Measurements from ENCODE around the gene TNS1.
A peak's percentile ranks its signal among the peaks of the same experiment; 100 is the strongest.

Gene TNS1

GRCh38 chr2:218015586-218016521 lies 13.1 kb upstream of the TNS1 start:
- DNase-seq (ENCODE audit: low read depth in 2 of 2) = no peak

- DNase-seq (ENCODE audit: low read depth in 2 of 2) = no peak
Measured at GRCh38 chr2:218014706-218015585, 12.2 kb upstream of the TNS1 start.

GRCh38 chr2:218013289-218013688 lies 10.5 kb upstream of the TNS1 start:
- no peak for DNase-seq (ENCODE audit: low read depth in 2 of 2)

DNA sequence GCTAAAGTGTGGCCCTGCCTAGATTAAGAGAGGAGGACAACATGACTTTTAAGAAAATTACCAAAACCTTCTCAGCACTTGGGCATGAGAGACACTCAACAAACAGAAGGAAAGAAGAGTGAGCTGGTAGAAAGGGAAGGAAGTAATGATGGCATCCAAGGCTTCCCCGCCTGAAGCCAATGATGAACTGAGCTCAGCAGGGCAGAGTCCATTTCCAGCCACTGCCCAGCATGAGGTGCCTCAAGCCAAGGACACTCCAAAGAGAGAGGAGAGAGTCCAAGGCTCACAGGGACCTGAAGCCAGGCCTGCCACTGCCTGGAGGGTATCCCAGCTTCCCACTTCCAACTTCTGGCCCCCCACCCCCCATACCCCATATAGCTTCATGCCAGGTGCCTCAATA lies 9.5 kb upstream of the TNS1 start:
- DNase-seq (ENCODE audit: low read depth in 2 of 2) = no peak

DNA sequence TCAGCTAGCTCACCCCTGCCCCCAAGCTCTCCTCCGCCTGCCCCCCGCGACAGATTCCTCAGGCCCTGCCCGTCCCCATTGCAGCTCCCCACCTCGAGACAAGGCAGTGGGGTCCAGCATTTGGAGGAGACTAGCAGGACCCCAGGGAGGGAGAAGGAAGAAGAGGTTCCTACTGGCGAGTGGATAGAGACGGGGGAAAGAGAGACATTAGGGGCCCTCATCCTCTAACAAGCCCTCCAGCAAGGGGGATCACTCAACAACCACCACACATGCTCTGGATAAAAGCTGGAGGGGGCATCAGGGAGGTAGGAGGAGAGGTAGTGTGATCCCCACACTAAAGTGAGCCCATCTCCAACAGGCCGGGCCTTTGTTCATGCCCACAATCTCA lies 8.9 kb upstream of the TNS1 start:
- DNase-seq (ENCODE audit: low read depth in 2 of 2) = no peak

DNA sequence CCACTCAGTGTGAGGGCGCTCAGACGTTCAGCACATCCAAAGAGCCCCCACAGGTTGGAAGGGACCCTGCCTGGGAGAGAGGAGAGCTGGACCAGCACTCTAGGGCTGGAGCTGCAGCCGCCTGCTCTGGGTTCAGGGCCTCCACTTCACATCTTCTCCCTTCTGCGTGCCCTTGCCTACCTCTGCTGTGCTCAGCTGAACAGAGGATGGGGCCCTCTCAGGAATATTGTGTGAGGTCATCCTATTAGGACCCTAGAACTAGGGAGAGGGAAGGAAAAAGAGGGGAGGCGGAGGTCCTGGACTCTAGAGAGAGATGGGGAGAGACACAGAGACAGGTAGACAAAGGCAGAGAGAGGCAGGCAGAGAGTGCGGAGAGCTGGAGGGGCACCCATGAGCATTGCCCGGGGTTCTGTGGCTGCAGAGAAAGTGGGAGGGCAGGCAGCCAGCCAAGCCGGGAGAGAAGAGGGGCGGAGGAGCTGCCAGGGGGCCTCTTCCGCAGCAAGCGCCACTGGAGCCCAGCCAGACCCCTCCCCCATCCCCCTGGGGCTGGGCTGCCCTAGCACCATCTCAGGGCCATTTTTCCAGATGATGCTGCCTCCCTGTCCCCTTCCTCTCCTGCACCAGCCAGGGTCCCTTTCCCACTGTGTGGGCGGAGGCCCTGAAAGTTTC lies 8.3 kb upstream of the TNS1 start:
- no peak for DNase-seq (ENCODE audit: low read depth in 2 of 2)

- no peak for DNase-seq (ENCODE audit: low read depth in 2 of 2)
Measured at GRCh38 chr2:218010140-218010983, 7.6 kb upstream of the TNS1 start.

GRCh38 chr2:218009765-218010139 lies 7.0 kb upstream of the TNS1 start:
- DNase-seq (ENCODE audit: low read depth in 2 of 2) = no peak

- DNase-seq (ENCODE audit: low read depth in 2 of 2) = no peak
Measured at GRCh38 chr2:218009231-218009630, 6.4 kb upstream of the TNS1 start.

GRCh38 chr2:218008060-218009040 lies 5.6 kb upstream of the TNS1 start:
- DNase-seq (ENCODE audit: low read depth in 2 of 2) = no peak

DNA sequence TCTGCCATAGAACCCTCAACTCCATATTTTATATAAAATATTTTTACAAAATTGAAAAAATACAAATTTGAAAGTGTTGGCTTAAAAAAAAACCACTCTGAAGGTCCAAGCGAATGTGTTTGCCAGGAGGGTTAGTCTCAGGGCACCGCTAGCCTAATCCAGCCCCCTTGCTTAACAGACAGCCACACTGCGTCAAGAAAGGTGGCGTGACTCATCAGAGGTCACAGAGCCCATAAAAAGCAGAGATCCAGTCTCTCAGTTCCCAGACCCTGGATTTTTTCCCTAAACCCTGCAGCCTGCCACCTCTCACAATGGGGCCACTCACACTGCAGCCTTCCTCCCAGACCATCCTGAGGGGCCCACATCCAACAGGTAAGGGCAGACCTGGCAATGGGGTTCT lies 3.9 kb upstream of the TNS1 start:
- DNase-seq (ENCODE audit: low read depth in 2 of 2) = no peak

DNA sequence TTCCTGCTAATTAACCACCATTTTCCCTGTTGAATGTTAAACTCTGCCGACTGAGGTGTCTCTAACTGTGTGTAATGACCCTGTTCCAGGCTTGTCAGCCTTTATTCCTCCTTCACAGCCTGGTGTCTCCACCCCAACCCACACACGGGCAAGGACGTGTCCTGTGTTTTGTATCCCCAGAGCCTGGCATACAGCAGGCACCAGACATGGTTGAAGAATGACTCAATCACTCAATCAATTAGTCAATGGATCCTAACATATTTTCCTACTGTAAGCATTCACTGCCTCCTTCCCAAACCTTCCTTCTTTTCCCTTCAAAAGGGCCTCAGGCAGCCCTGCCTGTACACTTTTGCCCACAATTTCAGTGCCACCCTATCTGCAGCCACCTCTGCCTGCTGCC lies 2.7 kb upstream of the TNS1 start:
- DNase-seq (ENCODE audit: low read depth in 2 of 2) = no peak

GRCh38 chr2:218005028-218005427 lies 2.2 kb upstream of the TNS1 start:
- no peak for DNase-seq (ENCODE audit: low read depth in 2 of 2)

- DNase-seq (ENCODE audit: low read depth in 2 of 2) = peak; percentile 53 to 64
Measured at GRCh38 chr2:218003981-218004419, 1.2 kb upstream of the TNS1 start.

- DNase-seq (ENCODE audit: low read depth in 2 of 2) = peak; percentile 72 to 73
Measured at GRCh38 chr2:218003281-218003944, 618 bp upstream of the TNS1 start.

DNA sequence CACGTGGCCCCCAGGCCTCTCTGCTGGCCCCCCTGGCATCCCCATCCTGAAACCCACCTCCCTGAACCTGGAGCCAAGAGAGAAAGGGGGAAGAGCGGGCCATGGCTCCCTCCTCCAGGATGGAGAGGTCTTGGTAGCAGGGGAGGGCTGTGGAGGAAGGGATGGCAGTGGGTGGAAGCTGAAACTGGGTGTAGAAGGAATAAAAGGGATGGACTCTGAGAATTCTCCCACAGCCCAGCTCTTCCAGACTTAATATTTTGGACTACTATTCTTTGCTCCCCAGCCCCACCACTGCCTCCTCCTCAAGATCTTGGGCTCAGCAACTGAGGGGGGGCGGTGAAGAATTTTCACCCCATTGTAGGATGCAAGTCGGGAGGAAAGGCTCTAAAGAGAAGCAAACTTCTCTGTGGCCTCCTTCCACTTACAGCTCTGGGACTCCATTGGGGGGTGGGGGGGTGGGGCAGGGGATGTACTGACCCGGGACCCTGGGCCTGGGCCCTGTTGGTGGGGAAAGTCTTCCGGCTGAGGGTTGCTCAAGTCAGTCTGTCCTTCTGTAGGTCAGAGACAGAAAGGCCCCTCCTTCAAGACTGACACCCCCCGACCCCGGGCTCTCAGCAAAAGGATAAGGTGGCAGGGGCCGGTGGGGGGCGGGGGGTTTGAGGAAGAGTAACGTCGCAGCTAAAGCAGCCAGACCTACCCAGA lies 501 bp downstream of the TNS1 start:
- no peak for DNase-seq (ENCODE audit: low read depth in 2 of 2)

- no peak for DNase-seq (ENCODE audit: low read depth in 2 of 2)
Measured at GRCh38 chr2:218001629-218002028, 1.2 kb downstream of the TNS1 start.

GRCh38 chr2:218000136-218000535 lies 2.7 kb downstream of the TNS1 start:
- DNase-seq (ENCODE audit: low read depth in 2 of 2) = no peak

DNA sequence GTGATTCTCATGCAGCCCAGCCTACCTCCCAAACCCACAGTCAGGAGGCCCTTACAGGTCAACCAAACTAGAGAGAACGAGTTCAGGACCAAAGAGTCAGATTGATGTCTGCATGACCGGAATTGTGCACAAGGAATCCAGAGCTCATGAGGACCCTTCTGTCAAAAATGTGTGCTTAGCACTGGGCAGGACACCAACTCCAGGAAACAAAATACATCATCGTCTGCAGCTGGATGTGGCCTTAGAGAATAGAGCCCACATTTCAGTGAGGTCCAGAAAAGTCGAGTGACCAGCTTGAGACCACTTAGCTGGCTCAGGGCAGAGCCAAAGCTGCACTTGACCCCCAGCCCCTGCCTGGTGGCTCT lies 3.2 kb downstream of the TNS1 start:
- no peak for DNase-seq (ENCODE audit: low read depth in 2 of 2)

Data from fibroblast of skin of left biceps (primary cell).